SK-N-SH (cell line): Measurements from ENCODE around the gene PHF20. TPM values are rescaled to one million over a fixed set of nuclear protein-coding genes. Genes with fewer than 3 reads are reported as not detected.

Source experiments
- CTCF ChIA-PET: fragments of 300-600, 350-600 bp; formaldehyde crosslinking; extraction: SDS; loops from one replicate; lab custom pipeline; 2021; lab: Yijun Ruan, JAX
- POLR2A ChIA-PET: fragments of 350-600 bp; sonication (Branson Sonifier 250); formaldehyde crosslinking; extraction: SDS; loops from one replicate; lab custom pipeline; 2020; ENCODE audit warnings: antibody characterized with exemption, inconsistent platforms; lab: Yijun Ruan, JAX
- DNase-seq: peaks from one replicate; pipeline ENCODE4 v3.0.0; 2012
- H2AFZ ChIP-seq: fragments of 200-600 bp; sonication (generic); 2 replicates; pipeline ENCODE4 v1.8.1; 2016; ENCODE audit warnings: antibody characterized with exemption, mild to moderate bottlenecking, low read depth
- H3F3A ChIP-seq: fragments of 200-600 bp; sonication (generic); replicated peaks from 2 replicates; pipeline ENCODE3; 2016; ENCODE audit warnings: antibody characterized with exemption, mild to moderate bottlenecking; ENCODE audit not compliant: insufficient read depth
- H3K27ac ChIP-seq, 2 experiments: fragments of 200-500 bp in 1 of 2; fragments of 200-600 bp in 1 of 2; sonication (Bioruptor generic) in 1 of 2; sonication (generic), shearing (Covaris generic) in 1 of 2; 2 replicates each; pipeline versions ENCODE4 v1.5.1 to v1.6.1; 2014 to 2016; ENCODE audit warnings: low read depth in 2 of 2, inconsistent platforms in 1 of 2, low read length in 1 of 2, mild to moderate bottlenecking in 1 of 2, mixed read lengths in 1 of 2
- H3K27me3 ChIP-seq: fragments of 200-600 bp; sonication (generic), shearing (Covaris generic); 2 replicates; pipeline ENCODE4 v1.6.1; 2016; ENCODE audit warnings: mixed run types; ENCODE audit not compliant: insufficient read depth
- H3K36me3 ChIP-seq, 2 experiments: fragments of 200-500 bp in 1 of 2; fragments of 200-600 bp in 1 of 2; sonication (Bioruptor generic) in 1 of 2; sonication (generic) in 1 of 2; replicated peaks in 1 of 2; 2 replicates each; pipeline versions ENCODE3 to v1.5.1; 2014 to 2016; ENCODE audit warnings: low read length in 1 of 2, mild to moderate bottlenecking in 1 of 2; ENCODE audit not compliant: insufficient read depth in 2 of 2, control insufficient read depth in 1 of 2
- H3K4me1 ChIP-seq, 2 experiments: fragments of 200-500 bp in 1 of 2; fragments of 200-600 bp in 1 of 2; sonication (Bioruptor generic) in 1 of 2; sonication (generic), shearing (Covaris generic) in 1 of 2; 2 replicates each; pipeline versions ENCODE4 v1.5.1 to v1.6.1; 2014 to 2016; ENCODE audit warnings: low read depth in 1 of 2, low read length in 1 of 2, mixed run types in 1 of 2; ENCODE audit not compliant: insufficient read depth in 2 of 2, control insufficient read depth in 1 of 2
- H3K4me2 ChIP-seq: fragments of 200-600 bp; sonication (generic), shearing (Covaris generic); 2 replicates; pipeline ENCODE4 v1.6.1; 2017; ENCODE audit warnings: mixed run types
- H3K4me3 ChIP-seq, 2 experiments: fragments of 200-500 bp in 1 of 2; fragments of 200-600 bp in 1 of 2; sonication (Bioruptor generic) in 1 of 2; sonication (generic), shearing (Covaris generic) in 1 of 2; 2 replicates each; pipeline versions ENCODE4 v1.5.1 to v1.8.1; 2014 to 2016; ENCODE audit warnings: low read depth in 2 of 2, inconsistent platforms in 1 of 2, low read length in 1 of 2, mild to moderate bottlenecking in 1 of 2, mixed read lengths in 1 of 2, moderate library complexity in 1 of 2
- H3K79me2 ChIP-seq: fragments of 200-600 bp; sonication (generic); 2 replicates; pipeline ENCODE4 v1.8.1; 2017; ENCODE audit warnings: mild to moderate bottlenecking; ENCODE audit not compliant: insufficient read depth
- H3K9ac ChIP-seq: fragments of 200-600 bp; sonication (generic); 2 replicates; pipeline ENCODE4 v1.6.1; 2017; ENCODE audit warnings: mixed run types
- H3K9me2 ChIP-seq: fragments of 200-600 bp; sonication (generic); 2 replicates; pipeline ENCODE4 v1.6.1; 2017; ENCODE audit warnings: mixed run types
- H3K9me3 ChIP-seq: fragments of 200-600 bp; sonication (generic); 2 replicates; pipeline ENCODE4 v1.6.1; 2017; ENCODE audit warnings: mixed run types, mild to moderate bottlenecking, moderate library complexity
- H4K20me1 ChIP-seq: fragments of 200-600 bp; sonication (generic); 2 replicates; pipeline ENCODE4 v1.6.1; 2017; ENCODE audit warnings: mild to moderate bottlenecking, mixed run types; ENCODE audit not compliant: insufficient read depth
- CHD2 ChIP-seq: fragments of 150-350 bp; IDR thresholded peaks from 2 replicates; pipeline ENCODE4 v1.6.1; 2018; ENCODE audit warnings: low read length; ENCODE audit not compliant: partially characterized antibody
- ELF1 ChIP-seq: IDR thresholded peaks from 2 replicates; pipeline ENCODE4 v1.4.0; 2012
- EP300 ChIP-seq, 2 experiments: IDR thresholded peaks; 2 replicates each; pipeline versions ENCODE4 v1.4.0 to v1.6.1; 2012; ENCODE audit warnings: borderline replicate concordance in 1 of 2, low read depth in 1 of 2, low read length in 1 of 2
- FOXM1 ChIP-seq: IDR thresholded peaks from 2 replicates; pipeline ENCODE4 v1.4.0; 2012; ENCODE audit warnings: low read depth, mild to moderate bottlenecking
- GABPA ChIP-seq: IDR thresholded peaks from 2 replicates; pipeline ENCODE4 v1.4.0; 2012; ENCODE audit warnings: low read depth, mild to moderate bottlenecking
- MEF2A ChIP-seq: IDR thresholded peaks from 2 replicates; pipeline ENCODE4 v1.4.0; 2012; ENCODE audit warnings: low read depth, borderline replicate concordance
- MXI1 ChIP-seq: IDR thresholded peaks from 2 replicates; pipeline ENCODE4 v1.6.1; 2012; ENCODE audit warnings: mild to moderate bottlenecking, low read depth, low read length, improper control_type of control experiment
- NRF1 ChIP-seq: IDR thresholded peaks from 2 replicates; pipeline ENCODE4 v1.6.1; 2012; ENCODE audit warnings: low read depth, mild to moderate bottlenecking, low read length
- POLR2AphosphoS5 ChIP-seq: IDR thresholded peaks from 2 replicates; pipeline ENCODE4 v1.6.1; 2012; ENCODE audit warnings: low read depth, low read length
- RXRA ChIP-seq: IDR thresholded peaks from 2 replicates; pipeline ENCODE4 v1.4.0; 2012; ENCODE audit warnings: low read depth, mild to moderate bottlenecking, borderline replicate concordance
- SIN3A ChIP-seq: IDR thresholded peaks from 2 replicates; pipeline ENCODE4 v1.6.1; 2012; ENCODE audit warnings: low read depth, mild to moderate bottlenecking, low read length, moderate library complexity, borderline replicate concordance
- YY1 ChIP-seq: IDR thresholded peaks from 2 replicates; pipeline ENCODE4 v1.4.0; 2012; ENCODE audit warnings: low read depth, mild to moderate bottlenecking
- WGBS: methylation state at CpG from one replicate; pipeline ENCODE4 v1.1.6; 2017; ENCODE audit warnings: low lambda C conversion rate; 5-methylcytosine and 5-hydroxymethylcytosine counted together
- polyA plus RNA-seq, 3 experiments: library from polyadenylated mRNA; depleted of rRNA; stranded (reverse); fragments of >200 nt; gene quantifications; 2 replicates each; pipeline ENCODE4 v1.2.3, GENCODE V29; 2012
- TF ChIP-seq, protein P1 (sequence below): fragments of 200-600 bp; sonication (generic); IDR thresholded peaks from 2 replicates; pipeline ENCODE4 v1.6.1; 2017; ENCODE audit warnings: antibody characterized with exemption, mild to moderate bottlenecking, moderate library complexity
- TF ChIP-seq, protein P2 (sequence below): IDR thresholded peaks from 2 replicates; pipeline ENCODE4 v1.6.1; 2012; ENCODE audit warnings: mild to moderate bottlenecking, low read depth, low read length, moderate library complexity
- TF ChIP-seq, protein P3 (sequence below): IDR thresholded peaks from 2 replicates; pipeline ENCODE4 v1.4.0; 2012; ENCODE audit warnings: low read depth
- TF ChIP-seq, protein P4 (sequence below): fragments of 150-350 bp; IDR thresholded peaks from 2 replicates; pipeline ENCODE4 v1.6.1; 2016; ENCODE audit warnings: mild to moderate bottlenecking, low read depth, low read length

PHF20 gene
- polyA plus RNA-seq, 1 of the 3 experiments (the other 2 are of a cell fraction): 23.8 TPM

DNA sequence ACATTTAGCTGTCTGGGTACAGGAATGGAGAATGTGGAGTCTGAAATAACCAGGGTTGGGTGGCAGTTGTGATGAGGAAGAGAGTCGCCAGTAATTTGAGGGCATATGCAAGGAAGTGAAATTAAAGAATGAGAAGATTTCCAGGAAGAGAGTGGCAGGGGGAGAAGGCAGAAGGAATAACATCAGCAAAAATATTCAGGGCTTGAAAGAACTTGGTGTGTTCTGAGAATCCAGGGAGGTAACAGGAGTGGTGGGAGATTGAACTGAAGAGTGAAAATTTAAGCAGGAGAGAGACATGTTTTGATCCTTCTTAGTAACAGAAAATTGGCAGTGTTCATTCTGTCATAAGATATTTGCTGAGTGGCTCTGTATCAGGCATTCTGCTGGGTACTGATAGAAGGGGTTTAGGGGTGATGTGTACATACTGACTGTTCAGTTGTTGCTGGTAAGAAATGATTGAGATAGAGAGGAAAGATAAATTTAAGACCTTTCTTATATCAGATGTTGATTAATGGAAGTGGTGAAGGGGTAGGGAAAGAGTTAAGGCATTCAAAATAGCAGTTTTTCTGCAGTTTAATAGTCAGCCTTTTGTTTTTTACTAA is 54.7 kb downstream of the PHF20 start:
- Histone ChIP-seq H3K27ac (no peak overlapping the region), H4K20me1 (peaks cover 3% of the 10 kb centered on the region; the same call in 1 of the 2 replicates), H3K9me2 (no peaks in the 10 kb centered on the region), H3K79me2 (peaks cover 61% of the 10 kb centered on the region), H3K4me2 (no peak overlapping the region), H3K27me3 (no peaks in the 10 kb centered on the region), H3K4me3 (no peak overlapping the region), H3K4me1 (peaks cover 3% of the 10 kb centered on the region in 2 experiments; a peak in 2 of 4 replicates), H3F3A (peaks cover 16% of the 10 kb centered on the region), H3K9me3 (no peaks in the 10 kb centered on the region), H3K36me3 (peaks cover 0 to 20% of the 10 kb centered on the region in 2 experiments), H2AFZ (no peak overlapping the region), H3K9ac (no peak overlapping the region)
- POLR2A ChIA-PET: interaction anchor here (1.2 kb wide), 1 partner anchor 84 kb away, joined by 3 read pairs; no protein-coding TSS in a partner anchor
- WGBS: 95% methylated on average over 1 of the region's 1 CpG
- no peak for DNase-seq
- TF ChIP-seq EP300 (IDR thresholded peaks at IDR 0.05; ENCODE audit: borderline replicate concordance in 1 of 2, low read depth in 1 of 2, low read length in 1 of 2) (no peak), CHD2 (no peak), RXRA (no peak), MXI1 (no peak), ELF1 (no peak), SIN3A (no peak), FOXM1 (no peak), NRF1 (no peak), YY1 (no peak), GABPA (no peak), POLR2AphosphoS5 (no peak), MEF2A (no peak)
- TF ChIP-seq, protein P1, sequence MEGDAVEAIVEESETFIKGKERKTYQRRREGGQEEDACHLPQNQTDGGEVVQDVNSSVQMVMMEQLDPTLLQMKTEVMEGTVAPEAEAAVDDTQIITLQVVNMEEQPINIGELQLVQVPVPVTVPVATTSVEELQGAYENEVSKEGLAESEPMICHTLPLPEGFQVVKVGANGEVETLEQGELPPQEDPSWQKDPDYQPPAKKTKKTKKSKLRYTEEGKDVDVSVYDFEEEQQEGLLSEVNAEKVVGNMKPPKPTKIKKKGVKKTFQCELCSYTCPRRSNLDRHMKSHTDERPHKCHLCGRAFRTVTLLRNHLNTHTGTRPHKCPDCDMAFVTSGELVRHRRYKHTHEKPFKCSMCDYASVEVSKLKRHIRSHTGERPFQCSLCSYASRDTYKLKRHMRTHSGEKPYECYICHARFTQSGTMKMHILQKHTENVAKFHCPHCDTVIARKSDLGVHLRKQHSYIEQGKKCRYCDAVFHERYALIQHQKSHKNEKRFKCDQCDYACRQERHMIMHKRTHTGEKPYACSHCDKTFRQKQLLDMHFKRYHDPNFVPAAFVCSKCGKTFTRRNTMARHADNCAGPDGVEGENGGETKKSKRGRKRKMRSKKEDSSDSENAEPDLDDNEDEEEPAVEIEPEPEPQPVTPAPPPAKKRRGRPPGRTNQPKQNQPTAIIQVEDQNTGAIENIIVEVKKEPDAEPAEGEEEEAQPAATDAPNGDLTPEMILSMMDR: no peak
- TF ChIP-seq, protein P2, sequence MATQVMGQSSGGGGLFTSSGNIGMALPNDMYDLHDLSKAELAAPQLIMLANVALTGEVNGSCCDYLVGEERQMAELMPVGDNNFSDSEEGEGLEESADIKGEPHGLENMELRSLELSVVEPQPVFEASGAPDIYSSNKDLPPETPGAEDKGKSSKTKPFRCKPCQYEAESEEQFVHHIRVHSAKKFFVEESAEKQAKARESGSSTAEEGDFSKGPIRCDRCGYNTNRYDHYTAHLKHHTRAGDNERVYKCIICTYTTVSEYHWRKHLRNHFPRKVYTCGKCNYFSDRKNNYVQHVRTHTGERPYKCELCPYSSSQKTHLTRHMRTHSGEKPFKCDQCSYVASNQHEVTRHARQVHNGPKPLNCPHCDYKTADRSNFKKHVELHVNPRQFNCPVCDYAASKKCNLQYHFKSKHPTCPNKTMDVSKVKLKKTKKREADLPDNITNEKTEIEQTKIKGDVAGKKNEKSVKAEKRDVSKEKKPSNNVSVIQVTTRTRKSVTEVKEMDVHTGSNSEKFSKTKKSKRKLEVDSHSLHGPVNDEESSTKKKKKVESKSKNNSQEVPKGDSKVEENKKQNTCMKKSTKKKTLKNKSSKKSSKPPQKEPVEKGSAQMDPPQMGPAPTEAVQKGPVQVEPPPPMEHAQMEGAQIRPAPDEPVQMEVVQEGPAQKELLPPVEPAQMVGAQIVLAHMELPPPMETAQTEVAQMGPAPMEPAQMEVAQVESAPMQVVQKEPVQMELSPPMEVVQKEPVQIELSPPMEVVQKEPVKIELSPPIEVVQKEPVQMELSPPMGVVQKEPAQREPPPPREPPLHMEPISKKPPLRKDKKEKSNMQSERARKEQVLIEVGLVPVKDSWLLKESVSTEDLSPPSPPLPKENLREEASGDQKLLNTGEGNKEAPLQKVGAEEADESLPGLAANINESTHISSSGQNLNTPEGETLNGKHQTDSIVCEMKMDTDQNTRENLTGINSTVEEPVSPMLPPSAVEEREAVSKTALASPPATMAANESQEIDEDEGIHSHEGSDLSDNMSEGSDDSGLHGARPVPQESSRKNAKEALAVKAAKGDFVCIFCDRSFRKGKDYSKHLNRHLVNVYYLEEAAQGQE: no peak
- TF ChIP-seq, protein P3, sequence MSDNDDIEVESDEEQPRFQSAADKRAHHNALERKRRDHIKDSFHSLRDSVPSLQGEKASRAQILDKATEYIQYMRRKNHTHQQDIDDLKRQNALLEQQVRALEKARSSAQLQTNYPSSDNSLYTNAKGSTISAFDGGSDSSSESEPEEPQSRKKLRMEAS: no peak
- TF ChIP-seq, protein P4, sequence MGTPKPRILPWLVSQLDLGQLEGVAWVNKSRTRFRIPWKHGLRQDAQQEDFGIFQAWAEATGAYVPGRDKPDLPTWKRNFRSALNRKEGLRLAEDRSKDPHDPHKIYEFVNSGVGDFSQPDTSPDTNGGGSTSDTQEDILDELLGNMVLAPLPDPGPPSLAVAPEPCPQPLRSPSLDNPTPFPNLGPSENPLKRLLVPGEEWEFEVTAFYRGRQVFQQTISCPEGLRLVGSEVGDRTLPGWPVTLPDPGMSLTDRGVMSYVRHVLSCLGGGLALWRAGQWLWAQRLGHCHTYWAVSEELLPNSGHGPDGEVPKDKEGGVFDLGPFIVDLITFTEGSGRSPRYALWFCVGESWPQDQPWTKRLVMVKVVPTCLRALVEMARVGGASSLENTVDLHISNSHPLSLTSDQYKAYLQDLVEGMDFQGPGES: no peak
- CTCF ChIA-PET: no interaction called here
